Stimulated activated CD4-positive, alpha-beta T cell treated with anti-CD3 and anti-CD28 coated beads, Interleukin-4, amount 100 ng/mL, for 24 hours (primary cell): ENCODE data around the gene GPR21.

Source experiments
- DNase-seq: peaks from one replicate; pipeline ENCODE4 v3.0.0-alpha.2; 2020

Gene GPR21

DNA sequence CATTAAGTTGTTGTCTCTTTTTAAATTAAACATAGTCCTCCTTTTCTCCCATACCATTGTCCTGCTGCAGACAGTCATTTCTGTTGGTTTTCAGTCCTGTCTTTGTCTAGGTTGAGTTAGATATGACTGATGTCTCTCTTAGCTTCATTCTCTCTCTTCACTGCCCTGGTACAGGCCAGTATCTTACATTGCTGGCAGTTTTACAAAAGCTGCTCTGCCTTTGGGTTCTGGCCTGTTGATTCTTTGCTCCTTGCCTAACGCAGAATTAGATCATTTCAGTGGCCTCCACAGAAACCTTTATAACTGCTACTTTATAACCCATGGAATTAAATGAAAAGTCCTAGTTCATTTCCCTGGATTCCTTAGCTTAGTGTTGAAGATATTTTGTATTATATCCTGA is 33.7 kb downstream of the GPR21 start:
- no peak for DNase-seq

DNA sequence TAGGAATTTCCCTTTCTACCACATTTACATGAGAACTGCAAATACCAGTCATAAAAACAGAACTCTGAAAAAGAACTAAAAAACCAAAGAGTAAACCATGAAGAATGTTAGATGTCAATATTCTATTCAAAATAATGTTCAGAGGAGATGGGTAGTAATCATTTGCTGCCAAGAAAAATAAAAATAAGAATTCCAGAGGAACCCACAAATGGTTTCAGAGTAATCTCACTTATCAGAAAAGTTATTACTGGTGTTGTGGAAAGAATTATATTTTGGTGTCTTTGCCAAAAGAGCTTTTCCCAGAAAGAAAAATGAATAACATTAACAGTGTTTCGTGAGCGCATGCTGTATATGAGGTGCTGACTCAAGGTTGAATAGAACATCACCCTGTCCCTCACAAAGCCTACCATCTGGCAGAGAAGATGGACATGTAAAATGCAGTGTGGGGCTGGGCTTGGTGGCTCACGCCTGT is 35.6 kb downstream of the GPR21 start:
- no peak for DNase-seq

DNA sequence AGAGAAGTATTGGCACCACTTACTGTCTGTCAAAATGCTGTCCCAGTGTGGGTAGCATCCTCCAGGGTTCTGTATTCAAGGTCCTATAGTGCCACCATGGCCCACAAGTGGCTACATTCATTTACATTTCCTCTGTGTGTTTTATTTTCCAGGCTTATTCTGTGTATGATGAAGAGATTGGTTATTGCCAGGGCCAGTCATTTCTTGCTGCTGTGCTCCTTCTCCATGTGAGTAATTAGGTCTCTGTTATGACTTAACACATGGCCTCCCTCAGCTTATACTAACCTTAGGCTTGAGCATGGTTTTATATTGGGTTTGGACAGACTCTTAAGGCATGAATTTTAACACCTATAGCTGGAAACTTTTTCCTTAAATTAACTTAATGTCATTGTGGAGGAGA is 36.7 kb downstream of the GPR21 start:
- no peak for DNase-seq

DNA sequence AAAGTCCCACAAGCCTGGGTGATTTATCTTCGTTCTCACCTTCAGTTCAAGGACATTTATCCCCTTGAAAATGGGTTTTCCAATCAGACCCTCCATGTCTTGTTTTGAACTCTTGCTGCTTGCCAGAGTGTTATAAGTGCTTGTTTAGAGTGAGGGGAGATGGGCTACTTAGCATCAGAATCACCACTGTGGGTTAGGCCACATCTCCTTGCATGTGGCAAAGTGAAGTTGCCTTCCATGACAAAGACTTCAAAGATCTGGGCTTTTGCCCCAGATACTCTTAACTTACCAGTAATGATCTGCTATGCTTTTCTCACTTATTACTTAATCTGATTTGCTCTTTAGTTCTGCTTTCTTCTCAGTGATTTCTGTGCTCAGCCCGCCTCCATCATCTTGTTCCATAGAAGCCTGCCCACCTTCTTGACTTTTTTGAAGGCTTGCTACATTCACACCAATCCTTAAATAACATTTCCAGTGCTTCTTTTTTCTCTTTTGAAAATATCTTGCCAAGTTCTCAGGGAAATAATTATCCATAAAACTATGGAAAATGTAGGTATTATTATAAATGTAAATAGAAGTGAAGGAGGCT is 39.0 kb downstream of the GPR21 start:
- DNase-seq = no peak

DNA sequence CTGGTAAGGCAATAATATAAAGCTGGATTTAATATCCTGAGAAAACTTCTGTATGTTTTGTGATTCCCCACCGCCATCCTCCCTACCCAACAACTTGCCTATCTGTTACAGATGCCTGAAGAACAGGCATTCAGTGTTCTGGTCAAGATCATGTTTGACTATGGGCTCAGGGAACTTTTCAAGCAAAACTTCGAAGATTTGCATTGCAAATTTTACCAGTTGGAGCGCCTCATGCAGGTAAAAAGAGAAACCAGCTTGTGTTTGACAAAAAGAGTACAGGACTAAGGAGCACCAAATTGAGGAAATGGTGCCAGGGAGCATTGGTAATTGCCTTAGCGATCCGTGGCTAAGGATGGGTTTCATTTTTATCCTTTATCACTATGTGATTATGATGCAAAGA is 40.0 kb downstream of the GPR21 start:
- no peak for DNase-seq

DNA sequence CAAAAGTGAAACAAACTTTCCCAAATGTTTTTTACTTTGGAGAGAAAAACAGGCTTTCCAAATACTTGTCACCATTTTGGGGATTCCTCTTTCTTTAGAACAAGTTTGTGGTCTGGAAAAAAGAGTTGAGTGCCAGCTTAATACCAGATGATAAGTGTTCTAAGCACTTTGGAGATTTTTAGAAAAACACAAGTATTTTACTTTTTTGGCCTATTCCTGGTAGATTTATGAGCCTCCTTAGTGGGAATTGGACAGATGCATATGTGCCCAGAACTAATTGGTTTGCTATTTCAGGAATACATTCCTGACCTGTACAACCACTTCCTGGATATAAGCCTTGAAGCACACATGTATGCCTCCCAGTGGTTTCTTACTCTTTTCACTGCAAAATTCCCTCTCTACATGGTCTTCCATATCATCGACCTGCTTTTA is 40.5 kb downstream of the GPR21 start:
- DNase-seq = no peak

DNA sequence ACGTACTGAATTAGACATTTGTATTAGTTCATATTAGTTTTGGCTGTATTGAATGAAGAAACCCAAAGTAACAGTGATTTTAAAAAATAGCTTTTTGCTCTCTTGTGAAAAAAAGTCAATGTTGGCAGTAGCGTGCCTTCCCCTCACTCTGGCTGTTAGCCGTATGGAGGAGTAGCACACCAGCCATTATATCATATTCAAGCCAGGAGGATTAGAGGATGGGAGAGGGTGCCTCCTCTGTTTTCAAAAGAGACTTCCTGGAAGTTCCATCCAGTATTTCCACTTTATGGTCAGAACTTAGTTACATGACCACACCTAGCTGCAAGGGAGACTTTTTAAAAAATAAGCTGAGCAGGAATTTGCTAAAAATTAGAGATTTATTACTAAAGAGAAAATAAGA is 41.2 kb downstream of the GPR21 start:
- DNase-seq = no peak

DNA sequence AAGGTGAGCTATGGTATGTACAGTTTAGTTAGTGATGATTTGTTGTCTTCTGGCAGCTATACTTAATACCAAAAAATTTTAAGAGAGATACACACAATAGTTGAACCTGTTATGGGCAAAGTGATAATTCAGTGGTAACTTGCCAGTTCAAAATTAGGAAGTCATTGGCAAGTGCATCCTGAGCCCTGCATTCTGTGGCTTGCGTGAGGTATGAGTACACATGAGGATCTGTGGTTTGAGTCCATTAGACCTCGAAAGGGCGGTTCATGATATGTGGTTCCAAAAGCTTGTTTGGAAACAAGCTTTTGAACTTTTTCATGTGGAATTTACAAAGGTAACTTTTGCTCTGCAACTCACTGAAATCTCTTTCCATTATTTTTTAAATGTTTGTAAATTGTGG is 47.0 kb downstream of the GPR21 start:
- no peak for DNase-seq

DNA sequence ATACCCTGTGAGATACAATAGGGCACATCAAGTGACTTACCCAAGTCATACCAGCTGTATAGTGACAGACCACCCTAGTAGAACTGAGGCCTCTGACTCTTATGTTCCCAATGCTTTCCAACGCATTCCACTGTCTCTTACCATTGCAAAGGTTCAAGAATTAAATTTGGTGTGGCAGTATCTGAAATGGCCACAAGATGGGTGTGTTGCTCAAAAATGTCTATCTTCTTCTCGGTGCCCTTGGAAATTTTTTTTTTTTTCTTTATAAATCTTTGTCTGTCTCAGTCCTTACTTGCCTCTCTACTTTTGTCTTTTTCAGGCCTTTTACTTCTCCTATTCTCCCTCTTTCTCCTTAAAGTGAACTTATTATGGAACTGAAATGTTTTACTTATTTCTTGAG is 48.4 kb downstream of the GPR21 start:
- DNase-seq = peak; percentile 36

DNA sequence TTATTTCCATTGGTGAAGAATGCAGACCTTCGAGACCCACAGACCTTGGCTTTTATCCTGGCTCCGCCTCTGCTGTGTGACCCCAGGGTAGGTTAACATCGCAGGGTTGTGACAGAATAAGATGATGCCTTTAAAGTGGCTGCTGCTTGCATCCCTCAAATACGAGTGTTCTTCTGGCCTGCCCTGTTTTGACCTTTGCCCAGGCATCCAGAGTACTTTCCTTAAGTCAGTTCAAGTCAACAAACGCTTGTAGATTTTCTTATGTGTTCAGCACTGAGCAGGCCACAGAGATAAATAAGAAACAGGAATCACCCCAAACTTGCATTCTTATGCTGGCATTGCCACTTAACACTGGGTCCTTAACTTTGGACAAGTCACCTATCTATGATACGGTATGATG is 50.2 kb downstream of the GPR21 start:
- DNase-seq = no peak

DNA sequence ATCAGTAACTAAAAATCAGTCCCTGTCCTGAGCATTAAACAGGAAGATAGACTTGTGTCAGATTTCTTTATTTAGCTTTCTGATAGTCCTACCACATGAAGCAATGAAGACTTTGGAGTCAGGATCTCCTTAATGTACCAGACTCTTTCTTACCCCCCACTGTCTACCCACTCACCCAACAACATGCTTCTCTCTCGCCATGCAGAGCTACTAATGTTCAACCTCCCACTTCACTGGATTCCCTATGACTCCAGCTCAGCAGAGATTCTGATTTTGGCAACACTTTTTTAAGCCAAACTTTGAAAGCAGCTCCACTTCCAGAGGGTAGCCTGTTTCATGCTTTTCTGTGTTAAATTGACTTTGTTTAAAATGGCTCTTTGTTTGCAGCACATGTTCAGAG is 50.8 kb downstream of the GPR21 start:
- DNase-seq = no peak
